ENCODE results near the gene GRIK4.

- TF ChIP-seq CTCF (IDR thresholded peaks at IDR 0.05; ENCODE audit: low read depth, low read length, poor library complexity, severe bottlenecking) (no peak), EZH2phosphoT487 (IDR thresholded peaks at IDR 0.05; ENCODE audit: borderline replicate concordance, low read length) (no peak)
Observed at GRCh38 chr11:120643284-120643683, 131.7 kb downstream of the GRIK4 start.

Data from DOHH2 (cell line).